T follicular helper cell (primary cell): ENCODE measurements around the gene ZNF683.
A peak's percentile ranks its signal among the peaks of the same experiment; 100 is the strongest.
"Not testable (repeated sequence)": the region's sequence is repeated elsewhere in the genome, so short reads cannot be mapped to it uniquely, and the experiment has no call there.

Experiments used
- DNase-seq: peaks from one replicate; pipeline ENCODE4 v3.0.0-alpha.2; 2020; ENCODE audit warnings: low read depth
- total RNA-seq, 2 experiments: gene quantifications; one replicate each; lab custom pipeline; 2026; lab: John Stamatoyannopoulos, UW

ZNF683 gene
- 0 reads per million in 2 experiments for total RNA-seq

GRCh38 chr1:26372611-26373010 lies at the start of gene ZNF683:
TSS of gene ZNF683 (minus strand) at chr1:26372750. CDS start at chr1:26368571, 4,179 bp downstream.
- DNase-seq: not testable (repeated sequence)

- DNase-seq: no peak
These were observed 46.9 kb upstream of the ZNF683 start for GRCh38 chr1:26419494-26419893.

GRCh38 chr1:26418865-26419349 lies 46.4 kb upstream of the ZNF683 start:
- no peak for DNase-seq

GRCh38 chr1:26417111-26417759 lies 44.7 kb upstream of the ZNF683 start:
- DNase-seq: peak; percentile 77

DNA sequence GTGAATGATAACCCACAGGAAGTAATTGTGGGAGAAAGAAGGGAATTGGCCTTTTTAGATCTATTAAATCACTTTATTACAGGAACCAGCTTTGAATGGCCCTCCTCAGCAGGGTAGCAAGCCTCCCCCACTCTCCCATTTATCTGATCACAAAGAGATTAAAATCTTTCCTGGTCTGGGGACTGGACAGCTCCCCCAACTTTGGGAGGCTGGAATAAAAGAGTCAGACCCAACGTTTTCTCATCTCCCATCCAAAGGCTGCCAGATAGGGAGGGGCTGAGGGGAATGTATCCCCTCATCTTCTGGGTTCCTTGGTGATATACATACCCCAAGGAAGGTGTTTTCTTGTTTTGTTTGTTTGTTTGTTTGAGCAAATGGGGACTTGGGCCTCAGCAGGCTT lies 40.5 kb upstream of the ZNF683 start:
- DNase-seq: no peak

- DNase-seq: no peak
These were observed 39.8 kb upstream of the ZNF683 start for GRCh38 chr1:26412180-26412840.

DNA sequence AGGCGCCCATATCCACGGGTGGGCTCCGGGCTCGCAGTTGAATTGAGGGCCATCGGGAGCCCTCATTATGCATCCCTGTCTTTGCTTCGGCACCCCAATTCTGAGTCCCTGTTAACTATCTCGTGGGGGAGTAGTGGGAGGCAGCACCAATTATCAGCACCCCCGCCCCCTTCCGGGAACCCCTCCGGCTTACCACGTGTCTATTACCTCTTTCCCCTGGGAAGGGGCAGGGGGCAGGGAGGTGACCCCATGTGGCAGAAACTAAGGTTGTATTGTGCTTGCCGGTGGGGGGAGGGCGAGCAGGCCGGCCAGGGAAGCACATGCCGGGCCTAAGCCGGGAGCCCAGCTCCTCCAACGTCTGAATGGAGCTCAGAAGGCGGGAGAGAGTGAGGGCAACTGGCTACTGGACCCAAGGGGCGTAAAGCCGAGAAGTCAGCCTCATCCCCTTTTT lies 39.1 kb upstream of the ZNF683 start:
- no peak for DNase-seq

DNA sequence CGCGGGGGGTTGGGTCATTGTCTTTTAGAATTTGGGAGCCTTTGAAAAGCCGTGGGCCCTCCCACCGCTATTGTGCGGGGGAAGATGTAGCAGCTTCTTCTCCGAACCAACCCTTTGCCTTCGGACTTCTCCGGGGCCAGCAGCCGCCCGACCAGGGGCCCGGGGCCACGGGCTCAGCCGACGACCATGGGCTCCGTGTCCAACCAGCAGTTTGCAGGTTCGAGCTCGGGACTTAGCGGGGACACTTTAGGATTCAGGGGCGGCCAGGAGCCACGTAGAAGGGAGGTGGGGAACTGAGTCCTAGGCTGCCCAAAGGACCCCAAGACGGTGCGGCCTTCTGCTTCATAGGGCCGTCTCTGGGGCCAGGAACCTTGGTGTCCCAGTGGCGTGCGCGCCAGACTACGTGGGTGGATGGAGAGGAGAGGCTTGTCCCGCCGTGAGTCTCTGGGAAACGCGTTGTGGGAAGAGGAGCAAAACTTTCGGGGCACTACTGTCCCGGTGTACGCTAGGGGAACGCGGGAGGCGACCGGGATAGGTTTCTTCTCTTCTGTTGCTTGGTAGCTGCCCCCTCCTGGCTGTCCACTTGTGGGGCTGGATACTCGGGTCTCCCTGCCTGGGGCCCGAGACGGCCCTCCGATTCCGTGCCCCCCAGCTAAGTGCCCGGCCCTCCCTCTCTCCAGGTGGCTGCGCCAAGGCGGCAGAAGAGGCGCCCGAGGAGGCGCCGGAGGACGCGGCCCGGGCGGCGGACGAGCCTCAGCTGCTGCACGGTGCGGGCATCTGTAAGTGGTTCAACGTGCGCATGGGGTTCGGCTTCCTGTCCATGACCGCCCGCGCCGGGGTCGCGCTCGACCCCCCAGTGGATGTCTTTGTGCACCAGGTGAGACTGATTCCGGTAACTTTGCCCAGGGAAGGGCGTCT lies 38.4 kb upstream of the ZNF683 start, which contains the start of gene LIN28A:
Gene LIN28A, plus strand, starts transcription at position 112 of the 918 bp plus-strand sequence. Its CDS starts 75 bp downstream, at position 187.
- DNase-seq: no peak

DNA sequence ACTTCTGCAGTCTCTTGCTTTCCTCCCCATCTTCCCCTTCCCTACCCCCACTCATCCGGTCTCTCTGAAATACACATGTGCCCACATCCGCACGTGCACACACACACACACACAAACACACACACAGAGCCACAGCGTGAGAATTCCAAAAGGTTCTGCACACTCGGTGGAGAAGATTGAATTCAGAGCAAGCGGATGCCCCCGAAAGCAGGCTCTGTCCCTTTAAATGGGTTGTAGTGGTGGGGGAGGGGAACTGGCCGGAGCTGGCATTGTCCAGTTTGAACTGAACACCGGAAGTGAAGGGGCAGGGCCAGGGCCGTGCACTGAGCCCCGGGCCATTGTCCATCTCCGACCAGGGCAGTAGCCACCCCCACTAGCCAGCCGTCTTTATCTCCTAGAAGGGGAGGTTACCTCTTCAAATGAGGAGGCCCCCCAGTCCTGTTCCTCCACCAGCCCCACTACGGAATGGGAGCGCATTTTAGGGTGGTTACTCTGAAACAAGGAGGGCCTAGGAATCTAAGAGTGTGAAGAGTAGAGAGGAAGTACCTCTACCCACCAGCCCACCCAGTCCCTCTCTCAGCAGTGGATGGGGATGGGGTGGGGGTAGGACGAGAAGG lies 36.7 kb upstream of the ZNF683 start:
- DNase-seq: no peak

- peak; percentile 72 for DNase-seq
These were observed 36.1 kb upstream of the ZNF683 start for GRCh38 chr1:26408604-26409003.

- DNase-seq: no peak
These were observed 32.8 kb upstream of the ZNF683 start for GRCh38 chr1:26405281-26405915.

DNA sequence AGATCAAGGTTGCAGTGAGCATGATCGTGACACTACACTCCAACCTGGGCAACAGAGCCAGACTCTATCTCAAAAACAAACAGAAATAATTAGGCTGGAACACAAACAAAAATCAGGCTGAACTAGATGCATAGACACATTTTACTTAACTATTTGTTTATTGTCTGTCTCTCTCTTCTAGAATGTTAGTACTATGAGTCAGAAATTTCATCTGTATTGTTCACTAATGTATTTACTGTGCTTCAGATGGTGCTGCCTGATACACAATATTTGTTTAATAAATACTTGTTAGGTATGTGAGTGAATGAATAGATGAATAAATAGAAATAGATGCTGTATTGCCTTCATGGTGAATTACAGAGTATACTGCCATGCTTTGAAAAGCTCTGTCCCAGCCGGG lies 32.1 kb upstream of the ZNF683 start:
- DNase-seq: no peak

DNA sequence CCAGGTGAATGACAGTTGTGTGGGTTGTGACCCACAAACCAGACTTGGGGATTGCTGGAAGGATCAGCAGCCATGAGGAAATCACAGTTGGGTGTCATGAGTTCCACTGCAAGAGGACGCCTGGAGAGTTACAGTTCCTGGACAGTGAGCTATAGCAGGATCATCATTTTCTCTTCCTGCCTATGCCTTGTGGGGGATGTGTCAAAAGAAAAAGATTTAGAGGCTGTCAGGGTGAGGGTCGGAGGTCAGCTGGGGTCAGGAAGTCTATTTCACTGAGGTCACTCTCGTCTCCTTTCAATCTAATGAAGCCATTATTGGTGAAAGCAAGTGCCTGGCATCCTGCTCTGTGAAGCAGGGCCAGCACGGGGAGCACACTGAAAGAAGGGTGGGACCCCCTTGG lies 31.1 kb upstream of the ZNF683 start:
- no peak for DNase-seq

GRCh38 chr1:26401891-26402290 lies 29.3 kb upstream of the ZNF683 start:
- DNase-seq: no peak

DNA sequence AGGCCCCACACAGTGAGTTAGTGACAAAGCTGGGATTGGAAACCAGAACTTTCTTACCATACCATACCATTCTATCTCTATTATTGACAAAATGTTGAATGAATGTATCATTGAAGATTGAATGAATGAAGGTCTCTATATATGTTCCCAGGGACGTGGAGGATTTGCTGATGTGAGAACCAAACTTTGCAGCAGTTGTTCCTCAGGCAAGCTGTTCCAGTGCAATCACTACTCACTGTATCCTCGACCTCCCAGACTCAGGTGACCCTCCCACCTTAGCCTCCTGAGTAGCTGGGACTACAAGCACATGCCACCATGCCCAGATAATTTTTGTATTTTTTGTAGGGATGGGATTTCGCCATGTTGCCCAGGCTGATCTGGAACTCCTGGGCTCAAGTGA lies 26.5 kb upstream of the ZNF683 start:
- no peak for DNase-seq

- DNase-seq: no peak
These were observed 23.2 kb upstream of the ZNF683 start for GRCh38 chr1:26395754-26396153.

DNA sequence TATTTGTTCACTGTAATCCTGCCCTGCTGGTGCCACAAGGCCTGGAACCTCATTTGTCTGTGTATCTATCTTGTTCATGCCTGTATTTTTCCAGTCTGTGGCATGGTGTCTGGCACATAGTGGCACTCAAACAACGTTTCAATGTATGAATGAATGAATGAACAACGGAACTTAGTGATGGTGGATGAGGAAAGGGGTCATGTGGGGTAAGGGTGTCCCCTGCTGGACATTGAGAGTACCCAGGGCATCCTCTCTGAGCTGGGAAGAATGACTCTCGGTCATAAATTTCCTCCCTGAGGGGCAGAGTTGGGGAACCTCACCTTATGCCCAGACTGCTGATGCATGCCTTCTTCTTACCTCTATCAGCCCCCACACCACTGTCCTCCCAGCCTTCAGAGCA lies 18.9 kb upstream of the ZNF683 start:
- DNase-seq: peak; percentile 19

- no peak for DNase-seq
These were observed 17.2 kb upstream of the ZNF683 start for GRCh38 chr1:26389604-26390247.

- DNase-seq: no peak
These were observed 16.4 kb upstream of the ZNF683 start for GRCh38 chr1:26388791-26389445.

DNA sequence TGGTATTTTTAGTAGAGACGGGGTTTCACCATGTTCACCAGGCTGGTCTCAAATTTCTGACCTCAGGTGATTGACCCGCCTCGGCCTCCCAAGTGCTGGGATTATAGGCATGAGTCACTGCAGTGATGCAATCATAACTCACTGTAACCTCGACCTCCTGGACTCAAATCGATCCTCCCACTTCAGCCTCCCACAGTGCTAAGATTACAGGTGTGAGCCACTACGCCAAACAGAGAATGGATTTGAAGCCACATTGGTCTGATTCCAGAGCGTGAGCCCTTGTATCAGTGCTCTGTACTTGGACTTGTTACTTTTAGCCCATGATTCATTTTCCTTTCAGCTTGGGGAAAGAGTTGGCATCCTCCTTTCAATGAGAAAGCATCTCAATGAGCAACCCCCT lies 14.9 kb upstream of the ZNF683 start:
- no peak for DNase-seq
